Calu3 (cell line): Measurements from ENCODE around the gene PDGFRB. TPM values are rescaled to one million over a fixed set of nuclear protein-coding genes. Genes with fewer than 3 reads are reported as not detected.

Experiments
- BruUV-seq: library from RNA; stranded (reverse); fragments of 400-500 nt; replicated peaks from 2 replicates; lab custom pipeline; 2021; lab: Mats Ljungman, UMichigan
- CTCF ChIA-PET: fragments of 300-600 bp; sonication (Branson Sonifier 250); formaldehyde crosslinking; loops from one replicate; lab custom pipeline; 2022; ENCODE audit warnings: antibody characterized with exemption; lab: Charles Lee
- DNase-seq: peaks from one replicate; pipeline ENCODE4 v3.0.0; 2022
- H3K27ac Mint-ChIP-seq: one replicate; pipeline ENCODE4 v1.8.0; 2022; ENCODE audit warnings: mixed read lengths; ENCODE audit not compliant: unreplicated experiment
- H3K27me3 Mint-ChIP-seq: one replicate; pipeline ENCODE4 v1.8.0; 2022; ENCODE audit warnings: mixed read lengths; ENCODE audit not compliant: unreplicated experiment
- H3K36me3 Mint-ChIP-seq: one replicate; pipeline ENCODE4 v1.8.0; 2022; ENCODE audit warnings: mild to moderate bottlenecking, moderate library complexity, mixed read lengths; ENCODE audit not compliant: insufficient read depth, unreplicated experiment
- H3K4me1 Mint-ChIP-seq: one replicate; pipeline ENCODE4 v1.8.0; 2022; ENCODE audit warnings: mild to moderate bottlenecking, low read depth, mixed read lengths; ENCODE audit not compliant: unreplicated experiment
- H3K4me3 Mint-ChIP-seq: one replicate; pipeline ENCODE4 v1.8.0; 2022; ENCODE audit warnings: mild to moderate bottlenecking, low read depth, moderate library complexity, mixed read lengths; ENCODE audit not compliant: unreplicated experiment
- H3K9me3 Mint-ChIP-seq: one replicate; pipeline ENCODE4 v1.8.0; 2022; ENCODE audit warnings: low read depth, mixed read lengths; ENCODE audit not compliant: unreplicated experiment
- CTCF ChIP-seq: fragments of 200-600 bp; IDR thresholded peaks from one replicate; pipeline ENCODE4 v1.8.0; 2022; ENCODE audit warnings: antibody characterized with exemption; ENCODE audit not compliant: unreplicated experiment
- intact Hi-C: fragments of 100-400 bp; cut with micrococcal nuclease; formaldehyde crosslinking; loops from one replicate; pipeline ENCODE4 v1.10.0; 2022; ENCODE audit not compliant: unreplicated experiment
- total RNA-seq: library from RNA; stranded (reverse); gene quantifications from 2 replicates; pipeline ENCODE4 v1.2.3, GENCODE V29; 2022

PDGFRB gene
- total RNA-seq, 1 experiment from 2014 or later: not detected

GRCh38 chr5:150163035-150163434 is 7.4 kb upstream of the PDGFRB start:
- no peaks in the 10 kb centered on the region for H3K36me3 Mint-ChIP-seq
- H3K4me3 Mint-ChIP-seq: no peak overlapping the region
- no peak overlapping the region for H3K27ac Mint-ChIP-seq
- TF ChIP-seq CTCF: no peak
- no TSS peak for BruUV-seq
- CTCF ChIA-PET: interaction anchor here (0.9 to 1.0 kb wide), 2 partner anchors 43 to 55 kb away, joined by 3 to 4 read pairs; no protein-coding TSS in a partner anchor
- intact Hi-C loops: no loop called here
- peaks cover 1% of the 10 kb centered on the region for H3K27me3 Mint-ChIP-seq
- no peaks in the 10 kb centered on the region for H3K9me3 Mint-ChIP-seq
- peaks cover 26% of the 10 kb centered on the region for H3K4me1 Mint-ChIP-seq
- no peak for DNase-seq

DNA sequence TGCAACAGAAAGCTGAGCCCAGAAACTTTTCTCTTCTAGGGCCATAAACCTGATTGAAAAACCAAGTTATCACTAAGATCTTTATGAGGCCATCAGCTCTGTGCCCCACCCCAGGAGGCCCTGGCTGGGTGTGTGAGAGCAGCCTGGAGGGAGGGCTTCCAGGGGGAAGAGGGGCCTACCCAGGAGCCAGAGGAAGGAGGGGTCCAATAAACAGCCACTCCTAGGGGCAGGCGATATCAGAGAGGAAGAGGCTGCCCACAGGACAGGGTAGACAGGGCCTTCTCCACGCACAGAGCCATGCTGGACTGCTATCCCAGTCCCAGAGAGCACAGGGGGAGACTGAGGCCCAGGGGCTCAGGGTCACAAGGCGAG is 6.5 kb upstream of the PDGFRB start:
- no peak overlapping the region for H3K4me3 Mint-ChIP-seq

DNA sequence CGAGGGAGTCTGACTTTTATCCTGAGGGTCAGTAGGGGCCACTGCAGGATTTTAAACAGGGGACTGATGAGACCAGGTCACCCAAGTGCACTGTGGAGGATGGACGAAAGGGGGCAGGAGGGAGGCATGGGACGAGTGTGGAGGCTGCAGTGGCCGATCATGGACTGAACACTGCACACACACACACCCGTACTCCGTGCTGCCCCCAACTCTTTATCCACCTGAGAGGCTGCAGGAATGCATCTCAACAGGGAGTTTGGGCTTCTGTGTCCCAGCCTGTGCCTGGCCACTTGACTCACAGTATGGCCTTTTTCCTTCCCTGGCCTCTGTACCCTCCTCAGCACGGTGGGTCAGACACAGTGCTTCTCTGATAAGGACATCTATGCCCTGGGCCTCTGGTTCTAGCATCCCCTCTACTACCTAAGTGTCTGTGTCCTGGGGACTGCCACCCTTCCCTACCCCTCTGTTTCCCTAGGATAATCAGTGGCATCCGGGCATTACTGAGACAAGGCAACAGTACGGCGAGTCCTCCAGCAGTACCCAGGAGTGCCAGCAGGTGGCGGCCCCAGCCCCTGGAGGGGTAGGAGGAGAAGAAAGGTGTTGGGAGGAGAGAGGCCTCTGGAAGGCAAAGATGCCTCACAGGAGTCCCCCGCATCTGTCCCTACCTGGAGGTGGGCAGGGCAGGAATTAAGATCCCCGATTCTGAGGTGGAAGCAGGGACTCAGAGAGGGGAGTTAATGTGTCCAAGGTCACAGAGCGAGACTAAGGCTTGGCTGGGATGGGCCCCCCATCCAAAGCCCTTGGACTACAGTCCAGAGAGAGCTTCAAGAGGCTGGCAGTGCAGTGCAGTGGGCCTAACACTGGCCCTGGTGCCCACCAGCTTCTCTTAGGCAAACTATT is 5.8 kb upstream of the PDGFRB start:
- Mint-ChIP-seq H3K36me3 (no peaks in the 10 kb centered on the region), H3K4me1 (peaks cover 26% of the 10 kb centered on the region), H3K9me3 (no peaks in the 10 kb centered on the region), H3K4me3 (no peak overlapping the region), H3K27me3 (peaks cover 17% of the 10 kb centered on the region), H3K27ac (no peak overlapping the region)
- peak; percentile 97 for DNase-seq
- intact Hi-C loops: loop anchor here (1.0 kb wide), 3 partner anchors 57 to 275 kb away; no protein-coding TSS in a partner anchor
- TF ChIP-seq CTCF: peak; percentile 96
- no TSS peak for BruUV-seq
- CTCF ChIA-PET: interaction anchor here (0.5 to 1.3 kb wide), 4 partner anchors 54 to 65 kb away, joined by 3 to 7 read pairs (median 6); no protein-coding TSS in a partner anchor

More for the DNA sequence above, 6.5 kb upstream of the PDGFRB start:
- BruUV-seq: no TSS peak
- CTCF ChIA-PET: interaction anchor here (1.2 to 1.3 kb wide), 2 partner anchors 54 to 56 kb away, joined by 7 read pairs; no protein-coding TSS in a partner anchor
- Mint-ChIP-seq H3K27ac (no peak overlapping the region), H3K36me3 (no peaks in the 10 kb centered on the region), H3K4me1 (peaks cover 26% of the 10 kb centered on the region), H3K9me3 (no peaks in the 10 kb centered on the region), H3K27me3 (peaks cover 11% of the 10 kb centered on the region)
- intact Hi-C loops: no loop called here
- TF ChIP-seq CTCF: no peak
- DNase-seq: no peak

GRCh38 chr5:150160448-150161081 is 4.9 kb upstream of the PDGFRB start:
- CTCF ChIA-PET: no interaction called here
- H3K36me3 Mint-ChIP-seq: no peaks in the 10 kb centered on the region
- H3K4me3 Mint-ChIP-seq: no peak overlapping the region
- no peak for DNase-seq
- no peak for TF ChIP-seq CTCF
- H3K9me3 Mint-ChIP-seq: no peaks in the 10 kb centered on the region
- H3K27me3 Mint-ChIP-seq: peaks cover 26% of the 10 kb centered on the region
- intact Hi-C loops: loop anchor here (1.0 kb wide), 3 partner anchors 58 to 276 kb away; no protein-coding TSS in a partner anchor
- BruUV-seq: no TSS peak
- H3K27ac Mint-ChIP-seq: no peak overlapping the region
- peaks cover 26% of the 10 kb centered on the region for H3K4me1 Mint-ChIP-seq
